IgD-negative memory B cell (primary cell): ENCODE results near the gene ISCU. TPM values are rescaled to one million over a fixed set of nuclear protein-coding genes. Genes with fewer than 3 reads are reported as not detected.

Experiments used
- H3K27ac Mint-ChIP-seq, 3 donors: one replicate each; pipeline ENCODE4 v1.8.0; 2020 to 2022; ENCODE audit warnings: mild to moderate bottlenecking in 3 of 3, mixed read lengths in 3 of 3, moderate library complexity in 1 of 3
- H3K27me3 Mint-ChIP-seq: one replicate; pipeline ENCODE4 v1.8.0; 2021; ENCODE audit warnings: mixed read lengths
- H3K36me3 Mint-ChIP-seq: one replicate; pipeline ENCODE4 v1.8.0; 2020; ENCODE audit warnings: mild to moderate bottlenecking, mixed read lengths
- H3K4me1 Mint-ChIP-seq, 3 donors: one replicate each; pipeline ENCODE4 v1.8.0; 2020 to 2022; ENCODE audit warnings: mixed read lengths in 3 of 3, mild to moderate bottlenecking in 1 of 3
- H3K4me3 Mint-ChIP-seq, 4 donors: one replicate each; pipeline ENCODE4 v1.8.0; 2020 to 2022; ENCODE audit warnings: mild to moderate bottlenecking in 4 of 4, mixed read lengths in 4 of 4, moderate library complexity in 3 of 4
- H3K9me3 Mint-ChIP-seq, 3 donors: one replicate each; pipeline ENCODE4 v1.8.0; 2020 to 2021; ENCODE audit warnings: mixed read lengths in 3 of 3, mild to moderate bottlenecking in 1 of 3
- polyA plus RNA-seq: library from polyadenylated mRNA; unstranded; fragments of 300-500 nt; fragmentation: Illumina TruSeq; gene quantifications from one replicate; pipeline ENCODE4 v1.2.3, GENCODE V29; 2021

ISCU gene
- polyA plus RNA-seq, 1 donor from 2014 or later: 488 TPM

DNA sequence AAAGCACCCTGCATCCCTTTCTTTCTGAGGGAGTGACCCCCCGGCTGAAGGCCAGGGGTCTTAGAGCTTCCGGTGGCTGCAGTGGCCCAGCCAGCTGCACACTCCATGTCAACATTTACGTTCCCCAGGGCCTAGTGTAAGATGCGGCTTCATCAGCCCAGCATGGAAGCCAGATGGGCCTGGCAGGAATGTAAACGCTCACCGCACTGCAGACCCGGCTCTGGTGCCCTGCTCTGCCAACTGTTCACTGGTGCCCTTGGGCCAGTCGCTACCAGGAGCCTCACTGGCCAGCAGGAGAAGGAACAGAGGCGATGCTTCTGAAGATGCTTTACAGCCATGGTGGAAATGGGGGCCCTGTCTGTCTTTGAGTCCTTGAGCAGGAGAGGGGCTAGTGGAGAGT lies 44.1 kb downstream of the ISCU start:
- Mint-ChIP-seq H3K27me3 (peaks cover 4% of the 10 kb centered on the region), H3K36me3 (peaks cover 2% of the 10 kb centered on the region), H3K4me3 (no peak overlapping the region), H3K27ac (no peak overlapping the region), H3K4me1 (peaks cover 0 to 5% (median under 1%) of the 10 kb centered on the region in 3 donors), H3K9me3 (no peaks in the 10 kb centered on the region)

DNA sequence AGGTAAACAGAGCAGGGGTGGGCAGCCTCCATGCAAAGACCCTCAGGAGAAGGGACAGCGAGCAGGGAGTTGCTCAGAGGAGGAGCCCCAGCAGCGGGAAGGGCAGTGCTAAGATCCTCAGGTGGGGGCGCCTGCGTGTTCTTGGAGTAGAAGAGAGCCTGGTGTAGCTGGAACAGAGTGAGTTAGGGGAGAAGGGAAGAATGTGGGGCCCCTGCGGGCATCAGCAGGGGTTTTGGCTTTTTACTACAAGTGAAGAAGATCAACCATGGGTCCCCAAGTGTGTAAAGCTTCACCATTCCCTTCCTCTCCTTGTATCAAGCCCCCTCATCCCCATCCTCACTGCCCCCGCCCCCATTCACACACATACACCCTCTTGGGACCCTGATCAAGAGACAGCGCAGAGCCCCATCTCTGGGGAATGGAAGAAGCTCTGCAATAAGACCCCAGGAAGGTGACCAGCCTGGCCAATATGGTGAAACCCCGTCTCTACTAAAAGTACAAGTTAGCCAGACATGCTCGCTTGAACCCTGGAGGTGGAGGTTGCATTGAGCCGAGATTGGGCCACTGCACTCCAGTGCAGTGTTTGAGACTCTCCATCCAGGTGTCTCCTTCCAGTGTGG lies 45.7 kb downstream of the ISCU start:
- Mint-ChIP-seq H3K27ac (peak overlapping the region in 1 of 3 donors; percentile 76), H3K27me3 (peaks cover 4% of the 10 kb centered on the region), H3K4me1 (peaks cover 6 to 9% (median 9%) of the 10 kb centered on the region in 3 donors), H3K36me3 (peaks cover 2% of the 10 kb centered on the region), H3K9me3 (no peaks in the 10 kb centered on the region), H3K4me3 (no peak overlapping the region)

DNA sequence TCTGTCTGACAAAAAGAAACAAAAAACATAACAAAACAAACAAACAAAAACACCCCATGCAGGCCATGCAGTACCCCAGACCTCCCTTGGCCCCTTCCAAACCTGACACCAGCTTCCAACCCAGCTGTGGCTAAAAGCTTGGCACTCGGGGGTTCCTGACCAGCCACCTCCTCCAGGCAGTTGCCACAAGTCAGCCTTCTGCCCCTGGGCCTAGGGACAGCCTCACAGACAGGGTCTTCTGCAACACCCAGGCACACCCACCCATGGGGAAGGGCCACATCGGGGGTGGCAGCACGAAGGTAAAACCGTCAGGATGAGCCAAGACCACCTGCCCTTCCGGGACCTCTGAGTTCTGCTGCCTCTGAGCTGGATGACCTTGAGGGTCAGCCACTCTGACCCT lies 46.2 kb downstream of the ISCU start:
- Mint-ChIP-seq H3K4me1 (peaks cover 9 to 11% (median 11%) of the 10 kb centered on the region in 3 donors), H3K4me3 (no peak overlapping the region), H3K27ac (peak overlapping the region in 1 of 3 donors; percentile 76), H3K27me3 (peaks cover 4% of the 10 kb centered on the region), H3K9me3 (no peaks in the 10 kb centered on the region), H3K36me3 (peaks cover 2% of the 10 kb centered on the region)

DNA sequence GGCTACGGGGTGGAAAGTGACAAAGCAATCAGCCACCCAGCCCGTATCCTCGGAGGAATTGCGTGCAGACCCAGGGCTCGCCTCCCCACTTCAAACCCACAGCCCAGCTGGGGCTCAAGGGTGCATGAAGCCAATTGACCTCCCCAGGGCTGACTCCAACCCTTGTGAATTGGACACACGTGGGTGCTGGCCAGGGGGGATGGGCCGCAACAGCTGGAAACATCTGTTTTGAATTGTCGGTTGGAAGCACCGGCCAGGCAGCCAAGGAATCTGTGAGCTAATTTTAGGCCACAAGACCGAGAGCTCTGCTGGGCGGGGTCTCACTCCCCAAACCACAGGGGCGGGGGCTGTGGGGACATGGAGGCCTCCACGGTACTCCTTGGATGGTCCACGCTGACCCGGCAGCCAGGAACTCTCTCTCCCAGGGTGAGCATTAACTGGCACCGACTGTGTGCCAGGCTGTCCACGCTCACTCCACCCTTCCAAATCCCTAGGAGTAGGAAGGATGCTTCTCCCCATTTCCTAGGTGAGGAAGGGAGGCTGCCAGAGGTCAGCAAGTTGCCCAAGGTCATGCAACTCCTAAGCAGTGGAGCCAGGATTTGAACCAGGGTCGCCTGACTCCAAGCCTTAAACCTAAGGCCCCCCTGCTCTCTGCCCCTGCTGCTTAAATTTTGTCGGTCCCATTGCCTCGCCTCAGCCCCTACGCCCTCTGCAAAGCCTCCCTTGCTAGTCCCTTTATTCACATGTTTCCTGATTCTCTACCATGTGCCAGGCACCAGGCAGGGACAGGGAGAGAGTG lies 47.3 kb downstream of the ISCU start:
- Mint-ChIP-seq H3K4me3 (no peak overlapping the region), H3K27me3 (peaks cover 4% of the 10 kb centered on the region), H3K9me3 (no peaks in the 10 kb centered on the region), H3K4me1 (peaks cover 4 to 14% (median 11%) of the 10 kb centered on the region in 3 donors), H3K27ac (no peak overlapping the region), H3K36me3 (no peaks in the 10 kb centered on the region)

DNA sequence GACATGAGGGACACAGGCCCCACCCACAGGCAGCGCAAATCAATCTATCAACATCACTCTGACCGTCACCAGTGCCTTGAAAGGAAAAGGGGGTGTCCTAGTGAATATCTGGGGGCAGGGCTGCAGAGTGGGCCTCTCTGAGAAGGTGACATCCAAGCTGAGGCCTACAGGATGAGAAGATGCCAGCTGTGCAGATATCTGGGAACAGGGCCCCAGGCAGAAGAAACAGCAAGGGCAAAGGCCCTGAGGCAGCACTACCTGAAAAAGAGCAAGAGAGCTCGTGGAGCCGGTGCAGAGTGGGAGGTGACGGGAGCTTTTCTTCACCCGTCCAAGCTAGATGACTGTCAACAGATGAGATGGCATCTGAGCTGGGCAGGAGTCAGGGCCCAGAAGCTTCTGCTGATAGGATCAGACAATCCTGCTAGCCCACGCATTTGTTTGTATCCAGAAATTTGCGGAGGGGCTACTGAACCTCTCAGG lies 48.0 kb downstream of the ISCU start:
- Mint-ChIP-seq H3K4me3 (no peak overlapping the region), H3K9me3 (no peaks in the 10 kb centered on the region), H3K27me3 (peaks cover 4% of the 10 kb centered on the region), H3K36me3 (no peaks in the 10 kb centered on the region), H3K4me1 (peaks cover 4 to 18% (median 11%) of the 10 kb centered on the region in 3 donors), H3K27ac (no peak overlapping the region)

DNA sequence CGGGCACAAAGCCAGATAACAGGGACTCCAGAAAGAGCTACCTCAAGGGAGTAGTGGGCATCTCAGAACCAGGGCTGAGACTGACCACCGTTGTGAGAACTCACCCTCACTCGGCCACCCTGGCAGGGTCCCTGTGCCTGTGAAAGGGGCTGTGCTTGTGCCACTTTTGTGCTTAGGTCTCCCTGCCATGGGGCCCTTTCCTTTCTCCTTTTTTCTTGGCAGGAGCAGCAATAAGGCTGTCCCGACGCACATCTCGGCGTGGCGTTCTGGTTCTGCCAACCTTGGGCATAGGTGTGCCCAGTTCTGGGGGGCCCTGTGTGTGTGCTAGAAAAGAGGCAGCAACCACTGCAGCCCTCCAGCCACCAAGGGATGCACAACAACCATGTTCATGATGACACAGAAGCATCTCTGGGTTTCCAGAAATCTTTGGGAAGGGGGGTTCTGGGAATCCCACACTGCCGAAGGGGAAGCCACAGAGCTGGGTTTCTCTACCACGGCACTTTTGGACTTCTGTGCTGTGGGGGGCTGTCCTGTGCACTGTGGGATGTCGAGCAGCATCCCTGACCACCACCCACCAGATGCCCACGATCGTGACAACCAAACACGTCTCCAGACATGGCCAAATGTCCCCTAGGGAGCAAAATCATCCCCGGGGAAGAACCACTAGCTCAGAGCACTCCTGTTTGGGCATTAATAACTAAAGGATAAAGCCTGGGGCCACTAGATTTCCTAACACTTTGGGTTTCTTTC lies 48.6 kb downstream of the ISCU start:
- Mint-ChIP-seq H3K4me3 (no peak overlapping the region), H3K27ac (no peak overlapping the region), H3K4me1 (peaks cover 4 to 18% (median 11%) of the 10 kb centered on the region in 3 donors), H3K36me3 (no peaks in the 10 kb centered on the region), H3K9me3 (peaks cover 0 to 4% (median under 1%) of the 10 kb centered on the region in 3 donors), H3K27me3 (peaks cover 4% of the 10 kb centered on the region)

DNA sequence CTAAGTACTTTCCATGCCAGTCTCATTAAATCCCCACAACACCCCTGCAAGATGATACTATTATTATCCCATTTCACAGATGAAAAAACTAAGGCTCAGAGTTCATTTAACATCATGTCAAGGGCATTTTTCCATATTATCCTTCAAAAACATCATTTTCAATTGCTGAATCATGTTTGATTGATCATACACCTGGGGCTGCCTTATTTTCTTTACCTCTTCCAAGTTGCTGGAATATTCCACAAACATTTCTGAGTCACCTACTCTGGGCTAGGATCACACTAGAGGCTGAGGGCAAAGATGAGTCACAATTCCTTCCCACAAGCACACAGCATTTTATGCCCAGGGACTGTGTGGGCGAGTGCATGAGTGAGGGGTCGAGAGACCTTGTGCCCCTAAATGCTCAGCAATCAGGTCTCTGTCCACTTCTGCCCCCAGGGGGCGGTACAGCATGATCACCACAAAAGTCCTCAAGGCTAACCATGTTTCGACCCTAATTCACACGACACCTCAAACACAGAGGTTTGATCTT lies 49.6 kb downstream of the ISCU start:
- H3K27me3 Mint-ChIP-seq: peaks cover 4% of the 10 kb centered on the region
- peak overlapping the region in 1 of 3 donors; percentile 31 for H3K27ac Mint-ChIP-seq
- H3K9me3 Mint-ChIP-seq: peaks cover 0 to 7% (median 4%) of the 10 kb centered on the region in 3 donors
- peaks cover 1% of the 10 kb centered on the region for H3K36me3 Mint-ChIP-seq
- H3K4me3 Mint-ChIP-seq: peak overlapping the region in 1 of 4 donors; percentile 23
- peaks cover 8 to 25% (median 17%) of the 10 kb centered on the region in 3 donors for H3K4me1 Mint-ChIP-seq

DNA sequence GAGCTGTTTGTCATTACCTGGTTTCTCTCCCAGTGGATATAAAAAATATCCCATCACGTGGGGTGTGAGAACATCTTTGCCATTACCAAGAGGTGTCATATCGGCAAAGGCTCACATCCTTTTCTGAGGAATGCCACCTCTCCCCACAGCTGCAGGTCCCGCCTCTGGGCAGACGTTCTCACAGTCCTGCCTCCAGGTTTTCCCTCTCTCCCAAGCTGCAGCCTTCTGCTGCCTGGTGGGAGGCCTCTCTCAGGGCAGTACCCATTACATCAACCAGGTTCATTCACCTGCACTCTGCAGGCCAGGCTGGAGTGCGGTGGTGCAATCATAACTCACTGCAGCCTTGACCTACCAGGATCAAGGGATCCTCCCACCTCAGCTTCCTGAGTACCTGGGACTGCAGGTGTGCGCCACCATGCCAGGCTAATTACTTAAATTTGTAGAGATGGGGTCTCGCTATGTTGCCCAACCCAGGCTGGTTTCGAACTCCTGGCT lies 50.4 kb downstream of the ISCU start:
- peaks cover 3% of the 10 kb centered on the region for H3K27me3 Mint-ChIP-seq
- peaks cover 0 to 7% (median 4%) of the 10 kb centered on the region in 3 donors for H3K9me3 Mint-ChIP-seq
- peak overlapping the region in 1 of 3 donors; percentile 30 for H3K27ac Mint-ChIP-seq
- peaks cover 16 to 33% (median 25%) of the 10 kb centered on the region in 3 donors for H3K4me1 Mint-ChIP-seq
- H3K4me3 Mint-ChIP-seq: peak overlapping the region in 1 of 4 donors; percentile 55
- H3K36me3 Mint-ChIP-seq: peaks cover 1% of the 10 kb centered on the region

DNA sequence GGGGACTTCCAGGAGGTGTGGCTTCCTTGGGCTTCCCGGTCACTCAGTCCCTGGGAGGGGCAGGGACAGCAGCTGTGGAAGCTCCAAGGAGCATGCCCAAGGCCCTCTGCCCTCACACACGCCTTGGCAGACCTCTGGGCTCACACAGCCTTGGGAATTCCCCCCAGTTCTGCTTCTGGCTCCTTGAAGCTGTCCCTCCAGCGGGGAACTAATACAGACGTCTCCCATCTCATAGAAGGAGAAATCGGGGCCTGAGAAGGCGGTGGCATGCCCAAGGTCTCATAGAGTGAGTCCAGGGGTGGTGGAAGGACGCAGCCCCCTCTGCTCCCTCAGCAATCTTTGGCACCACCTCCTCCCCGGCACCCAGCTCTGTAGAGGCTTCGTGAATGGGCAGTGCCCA lies 51.2 kb downstream of the ISCU start:
- Mint-ChIP-seq H3K9me3 (peaks cover 0 to 7% (median 4%) of the 10 kb centered on the region in 3 donors), H3K4me1 (peaks cover 23 to 39% (median 30%) of the 10 kb centered on the region in 3 donors)

DNA sequence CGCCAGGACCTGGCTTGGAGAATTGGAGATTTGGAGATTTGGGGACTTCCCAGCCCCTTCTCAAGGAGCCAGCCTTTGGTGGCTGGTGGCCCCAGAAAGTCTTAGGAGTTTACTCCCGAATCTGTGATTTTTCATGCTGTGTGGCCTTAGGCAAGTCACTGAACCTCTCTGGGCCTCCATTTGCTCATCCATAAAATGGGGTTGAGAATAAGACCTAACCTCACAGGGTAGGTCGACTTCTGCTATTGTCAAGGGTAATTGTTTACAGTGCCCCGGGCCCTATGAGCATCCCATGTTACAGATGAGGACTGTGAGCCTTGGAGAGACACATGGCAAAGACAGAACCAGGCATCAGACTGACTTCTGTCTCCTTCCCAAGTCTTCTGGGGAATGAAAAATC lies 51.6 kb downstream of the ISCU start:
- Mint-ChIP-seq H3K27me3 (peaks cover 3% of the 10 kb centered on the region), H3K27ac (peak overlapping the region in 2 of 3 donors; percentile 20 to 65), H3K4me3 (no peak overlapping the region), H3K9me3 (peaks cover 0 to 7% (median 4%) of the 10 kb centered on the region in 3 donors), H3K36me3 (peaks cover 1% of the 10 kb centered on the region), H3K4me1 (peaks cover 24 to 41% (median 33%) of the 10 kb centered on the region in 3 donors)

More for the DNA sequence above, 51.2 kb downstream of the ISCU start:
- H3K27ac Mint-ChIP-seq: peak overlapping the region in 1 of 3 donors; percentile 30
- peaks cover 1% of the 10 kb centered on the region for H3K36me3 Mint-ChIP-seq
- no peak overlapping the region for H3K4me3 Mint-ChIP-seq
- peaks cover 5% of the 10 kb centered on the region for H3K27me3 Mint-ChIP-seq

DNA sequence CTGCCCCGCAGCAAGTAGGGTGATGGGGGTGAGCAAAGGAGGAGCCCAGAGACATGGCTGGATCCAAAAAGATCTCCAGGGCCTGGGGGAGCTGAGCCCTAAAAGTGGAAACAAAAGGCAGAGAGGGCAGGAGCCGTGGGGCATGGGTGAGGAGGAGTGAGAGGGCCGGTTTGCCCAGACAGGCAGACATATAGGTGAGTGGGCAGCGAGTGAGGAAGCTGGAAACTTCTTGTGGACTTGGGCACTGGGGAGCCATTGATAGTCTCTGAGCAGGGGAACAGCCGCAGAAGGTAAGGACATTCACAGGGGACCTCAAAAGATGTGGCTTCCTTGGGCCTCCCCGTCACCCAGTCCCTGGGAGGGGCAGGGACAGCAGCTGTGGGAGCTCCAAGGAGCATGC lies 52.2 kb downstream of the ISCU start:
- H3K27ac Mint-ChIP-seq: peak overlapping the region; percentile 20 to 76 (median 65)
- peaks cover 3% of the 10 kb centered on the region for H3K27me3 Mint-ChIP-seq
- peaks cover 0 to 7% (median 4%) of the 10 kb centered on the region in 3 donors for H3K9me3 Mint-ChIP-seq
- peaks cover 1% of the 10 kb centered on the region for H3K36me3 Mint-ChIP-seq
- H3K4me3 Mint-ChIP-seq: no peak overlapping the region
- H3K4me1 Mint-ChIP-seq: peaks cover 24 to 41% (median 33%) of the 10 kb centered on the region in 3 donors

DNA sequence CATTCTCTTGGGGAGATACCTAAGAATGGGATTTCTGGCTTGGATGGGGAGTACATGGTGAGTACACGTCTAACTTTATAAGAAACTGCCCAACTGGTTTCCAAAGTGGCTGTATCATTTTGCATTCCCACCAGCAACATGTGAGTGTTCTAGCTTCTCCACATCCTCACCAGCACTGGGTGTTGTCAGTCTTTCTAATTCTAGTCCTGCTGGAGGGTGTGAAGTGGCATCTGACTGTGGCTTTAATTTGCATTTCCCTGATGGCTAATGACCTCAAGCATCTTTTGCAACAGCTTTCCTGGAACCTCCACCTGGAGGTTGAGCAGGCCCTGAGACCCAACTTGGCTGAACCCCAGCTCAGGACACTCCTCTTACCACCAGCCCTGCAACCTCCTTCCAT lies 53.5 kb downstream of the ISCU start:
- Mint-ChIP-seq H3K4me3 (no peak overlapping the region), H3K27ac (peak overlapping the region in 2 of 3 donors; percentile 59 to 96), H3K4me1 (peaks cover 24 to 44% (median 34%) of the 10 kb centered on the region in 3 donors), H3K36me3 (peaks cover 4% of the 10 kb centered on the region), H3K27me3 (peaks cover 2% of the 10 kb centered on the region), H3K9me3 (peaks cover 0 to 7% (median 4%) of the 10 kb centered on the region in 3 donors)

DNA sequence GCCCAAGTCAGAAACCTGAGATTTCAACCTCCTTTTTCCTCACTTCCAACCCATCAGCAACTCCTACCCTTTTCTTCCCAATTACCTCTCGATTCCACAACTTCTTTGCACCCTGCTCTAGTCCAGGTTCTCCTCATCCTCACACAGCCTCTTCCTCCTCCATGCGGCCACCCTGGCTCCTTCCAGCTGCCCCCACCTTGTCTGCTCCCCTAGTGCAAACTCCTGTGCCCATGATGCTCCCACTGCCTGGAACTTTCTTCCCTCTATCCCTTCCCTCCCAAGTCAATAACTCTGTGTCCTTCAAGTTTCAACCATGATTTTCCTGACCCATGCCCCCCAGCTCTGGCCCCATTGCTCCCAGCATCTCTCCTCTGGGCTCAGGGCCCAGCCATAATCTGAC lies 54.0 kb downstream of the ISCU start:
- Mint-ChIP-seq H3K27me3 (peaks cover 2% of the 10 kb centered on the region), H3K9me3 (peaks cover 0 to 7% (median 4%) of the 10 kb centered on the region in 3 donors), H3K4me1 (peaks cover 24 to 47% (median 38%) of the 10 kb centered on the region in 3 donors), H3K36me3 (peaks cover 5% of the 10 kb centered on the region), H3K27ac (peak overlapping the region; percentile 74 to 98 (median 96)), H3K4me3 (peak overlapping the region in 1 of 4 donors; percentile 79)
